ELF-1 (cell line): Measurements from ENCODE around the gene TCN1.
"Not testable (repeated sequence)": the region's sequence is repeated elsewhere in the genome, so short reads cannot be mapped to it uniquely, and the experiment has no call there.

Source experiments
- DNase-seq: peaks from one replicate; pipeline ENCODE4 v3.0.0-alpha.2; 2016; ENCODE audit warnings: low read depth, low spot score

The TCN1 gene, protein sequence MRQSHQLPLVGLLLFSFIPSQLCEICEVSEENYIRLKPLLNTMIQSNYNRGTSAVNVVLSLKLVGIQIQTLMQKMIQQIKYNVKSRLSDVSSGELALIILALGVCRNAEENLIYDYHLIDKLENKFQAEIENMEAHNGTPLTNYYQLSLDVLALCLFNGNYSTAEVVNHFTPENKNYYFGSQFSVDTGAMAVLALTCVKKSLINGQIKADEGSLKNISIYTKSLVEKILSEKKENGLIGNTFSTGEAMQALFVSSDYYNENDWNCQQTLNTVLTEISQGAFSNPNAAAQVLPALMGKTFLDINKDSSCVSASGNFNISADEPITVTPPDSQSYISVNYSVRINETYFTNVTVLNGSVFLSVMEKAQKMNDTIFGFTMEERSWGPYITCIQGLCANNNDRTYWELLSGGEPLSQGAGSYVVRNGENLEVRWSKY

GRCh38 chr11:59866397-59866796 is at the start of gene TCN1:
Gene TCN1 (minus strand): TSS chr11:59866487. CDS start chr11:59866470, 17 bp downstream.
- DNase-seq = no peak

- DNase-seq = not testable (repeated sequence)
Measured at GRCh38 chr11:59903569-59903968, 37.3 kb upstream of the TCN1 start.

GRCh38 chr11:59901306-59901705 is 35.0 kb upstream of the TCN1 start:
- DNase-seq = peak; percentile 28

DNA sequence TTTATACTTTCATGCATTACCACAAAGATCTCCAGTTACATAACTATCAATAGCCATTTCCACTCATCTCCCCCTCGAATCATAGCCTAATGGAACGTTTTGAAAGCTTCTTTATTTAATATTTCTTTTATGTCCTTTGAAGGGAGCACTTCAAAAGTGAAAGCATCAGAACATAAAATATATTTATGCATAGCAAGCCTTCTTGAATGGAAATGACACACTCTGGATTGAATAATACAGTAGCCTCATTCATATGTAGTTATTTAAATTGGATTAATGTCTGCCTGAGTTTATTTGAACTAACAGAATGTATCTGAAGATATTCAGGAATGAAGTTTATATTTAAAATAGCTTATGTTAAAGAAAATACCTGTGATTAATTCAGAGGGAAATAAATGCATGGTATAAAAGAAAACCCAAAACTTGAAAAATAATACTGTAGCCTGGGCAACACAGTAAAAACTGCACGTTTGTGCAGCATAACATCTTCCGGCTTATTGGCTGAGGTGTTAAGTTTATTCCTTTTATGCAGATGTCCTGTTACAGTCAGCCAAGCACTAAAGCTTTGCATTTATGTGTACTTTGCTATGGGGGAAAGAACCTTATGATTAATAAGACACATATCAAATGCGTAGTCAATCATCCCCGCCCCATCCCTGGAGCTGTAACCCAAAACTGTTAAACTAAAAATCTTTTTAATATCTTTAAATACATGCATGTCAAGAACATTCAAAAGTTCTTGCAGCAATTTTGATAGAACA is 34.3 kb upstream of the TCN1 start:
- DNase-seq = no peak

GRCh38 chr11:59899532-59899931 is 33.2 kb upstream of the TCN1 start:
- peak; percentile 17 for DNase-seq

DNA sequence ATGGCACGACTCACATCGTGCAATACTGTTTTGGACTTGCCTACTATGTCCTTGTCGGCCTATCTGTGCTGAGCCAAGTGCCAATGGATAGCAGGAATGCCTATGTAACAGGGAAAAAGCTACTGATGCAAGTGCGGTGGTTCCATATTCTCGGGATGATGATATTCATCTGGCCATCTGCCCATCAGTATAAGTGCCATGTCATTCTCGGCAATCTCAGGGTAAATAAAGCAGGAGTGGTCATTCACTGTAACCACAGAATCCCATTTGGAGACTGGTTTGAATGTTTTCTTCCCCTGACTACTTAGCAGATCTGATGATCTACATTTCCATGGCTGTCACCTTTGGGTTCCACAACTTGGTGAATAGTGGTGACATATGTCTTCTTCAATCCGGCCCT is 32.4 kb upstream of the TCN1 start:
- DNase-seq = no peak

GRCh38 chr11:59898046-59898445 is 31.8 kb upstream of the TCN1 start:
- no peak for DNase-seq

DNA sequence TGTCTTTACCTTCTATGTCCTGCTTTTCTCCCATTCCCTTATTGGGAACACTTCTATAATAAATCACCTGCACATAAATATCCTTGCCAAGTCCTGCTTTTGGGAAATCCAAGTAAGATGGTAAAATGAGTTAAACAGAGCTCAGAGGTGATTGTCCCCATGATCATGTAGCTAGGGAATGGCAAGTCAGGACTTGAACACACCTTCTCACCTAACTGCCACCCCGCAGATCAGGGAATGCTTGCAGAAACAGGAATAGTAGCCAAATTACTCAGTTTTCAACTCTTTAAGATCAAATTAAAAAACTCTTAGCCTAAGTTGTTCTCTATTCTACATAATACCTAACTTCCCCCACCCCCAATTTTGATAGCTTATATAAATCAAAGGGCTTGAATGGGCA is 28.3 kb upstream of the TCN1 start:
- no peak for DNase-seq

GRCh38 chr11:59891781-59892181 is 25.5 kb upstream of the TCN1 start:
- peak; percentile 52 for DNase-seq

DNA sequence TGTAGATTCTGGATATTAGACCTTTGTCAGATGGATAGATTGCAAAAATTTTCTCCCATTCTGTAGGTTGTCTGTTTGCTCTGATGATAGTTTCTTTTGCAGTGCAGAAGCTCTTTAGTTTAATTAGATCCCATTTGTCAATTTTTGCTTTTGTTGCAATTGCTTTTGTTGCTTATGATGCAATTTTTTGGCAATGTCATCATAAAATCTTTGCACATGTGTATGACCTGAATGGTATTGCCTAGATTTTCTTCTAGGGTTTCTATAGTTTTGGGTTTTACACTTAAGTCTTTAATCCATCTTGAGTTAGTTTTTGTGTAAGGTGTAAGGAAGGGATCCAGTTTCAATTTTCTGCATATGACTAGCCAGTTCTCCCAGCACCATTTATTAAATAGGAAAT is 20.9 kb upstream of the TCN1 start:
- not testable (repeated sequence) for DNase-seq

DNA sequence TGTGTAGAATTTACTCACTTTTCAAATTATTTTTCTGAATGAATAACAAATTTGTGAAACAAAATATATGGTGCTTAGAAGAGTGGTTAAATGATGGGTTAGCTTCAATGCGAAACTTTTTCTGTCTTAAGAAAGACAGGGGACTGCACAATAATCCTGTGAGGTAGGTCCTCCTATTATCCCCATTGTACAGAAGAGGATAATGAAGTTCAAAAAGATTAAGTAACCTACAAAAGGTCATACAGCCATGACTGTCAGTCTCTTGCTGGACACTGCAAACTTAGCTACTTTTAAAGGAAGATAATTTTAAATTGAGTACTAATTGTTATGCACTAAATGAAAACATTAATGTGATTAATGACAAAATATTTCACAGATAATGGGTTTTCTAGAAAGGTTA is 17.3 kb upstream of the TCN1 start:
- no peak for DNase-seq

DNA sequence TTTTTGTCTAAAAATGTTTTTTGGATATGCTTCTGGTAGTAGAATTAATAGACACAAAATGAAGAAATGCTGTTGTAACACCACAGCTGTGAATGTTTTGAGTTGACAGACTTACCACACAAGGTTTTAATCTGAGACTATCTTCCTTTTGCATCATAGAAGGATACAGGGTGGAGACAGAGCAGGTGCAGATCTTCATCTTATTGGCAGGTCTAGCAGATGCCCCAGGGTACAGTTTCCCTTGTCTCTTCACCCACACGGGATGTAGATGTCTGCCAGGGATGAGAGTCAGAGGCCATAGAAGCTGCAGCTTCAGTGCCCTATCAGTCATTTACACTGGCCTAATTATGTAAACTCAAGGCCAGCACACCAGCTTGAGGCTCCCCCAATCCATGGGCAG is 13.3 kb upstream of the TCN1 start:
- no peak for DNase-seq

GRCh38 chr11:59878575-59878974 is 12.3 kb upstream of the TCN1 start, which contains the start of gene OOSP3:
Gene OOSP3 (plus strand): TSS chr11:59878782. CDS start chr11:59878809, 27 bp downstream.
- DNase-seq = no peak

GRCh38 chr11:59877784-59878183 is 11.5 kb upstream of the TCN1 start:
- no peak for DNase-seq

DNA sequence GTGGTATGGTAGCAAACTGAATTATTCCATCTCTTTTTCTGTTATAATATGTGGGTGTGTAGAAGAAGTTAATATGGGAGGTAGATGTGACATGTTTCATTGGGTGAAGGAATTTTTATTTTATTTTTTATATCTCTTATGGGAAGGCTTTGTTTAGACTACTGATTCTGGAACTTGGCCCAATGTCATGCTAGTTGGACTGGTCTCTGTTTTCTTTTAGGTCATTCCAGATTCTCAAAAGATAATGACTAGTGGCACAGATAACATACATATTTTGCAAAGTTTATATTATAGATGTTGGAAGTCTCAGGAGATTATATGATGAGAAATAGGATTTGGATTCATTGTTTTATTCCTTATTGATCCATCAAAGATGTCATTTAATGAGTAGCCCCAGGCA is 11.0 kb upstream of the TCN1 start:
- no peak for DNase-seq

DNA sequence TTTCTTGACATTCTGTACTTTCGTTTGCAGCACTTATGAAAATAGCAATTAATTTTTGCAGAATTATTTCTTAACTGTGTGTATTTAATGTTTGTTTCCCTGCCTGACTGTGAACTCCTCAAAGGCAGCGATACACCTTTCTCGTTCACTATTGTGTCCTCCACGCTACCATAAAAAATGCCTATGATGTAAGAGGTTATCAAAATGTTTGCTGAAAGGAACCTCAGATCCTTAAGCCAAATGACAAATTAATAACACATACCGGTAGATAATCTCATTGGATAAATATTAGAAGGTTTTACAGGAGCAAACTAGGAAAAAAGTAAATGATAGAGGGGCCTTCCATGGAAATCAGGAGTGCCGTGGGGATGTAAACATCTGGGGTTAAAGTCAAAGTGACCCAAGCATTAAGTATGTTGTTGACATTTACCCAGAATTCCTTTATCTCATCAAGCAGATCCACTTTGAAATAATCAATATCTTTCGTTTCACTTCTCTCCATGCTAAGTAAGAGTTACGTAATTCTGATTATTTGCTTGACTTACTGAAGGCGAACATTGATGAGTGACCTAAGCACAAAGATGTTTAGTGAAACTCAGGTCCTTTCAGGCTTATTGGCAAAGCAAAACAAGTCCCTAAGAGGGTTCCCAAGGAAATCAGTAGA is 9.7 kb upstream of the TCN1 start:
- no peak for DNase-seq

- DNase-seq = no peak
Measured at GRCh38 chr11:59872076-59872475, 5.8 kb upstream of the TCN1 start.

DNA sequence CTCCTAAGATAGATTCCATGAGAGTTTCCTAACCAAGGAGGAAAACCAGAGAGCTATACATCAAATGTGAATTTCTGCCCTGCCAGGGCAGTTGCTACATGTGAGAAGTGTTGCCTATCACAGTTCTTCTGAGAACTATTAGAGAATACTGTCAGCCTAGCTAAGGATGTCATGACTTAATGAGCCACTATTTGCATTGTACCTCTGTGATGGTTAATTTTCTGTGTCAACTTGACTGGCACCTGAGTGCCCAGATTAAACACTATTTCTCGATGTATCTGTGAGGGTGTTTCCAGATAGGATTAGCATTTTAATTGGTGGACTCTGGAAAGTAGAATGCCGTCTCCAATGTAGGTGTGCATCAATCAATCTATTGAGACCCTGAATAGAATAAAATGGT is 1.7 kb upstream of the TCN1 start:
- DNase-seq = no peak

DNA sequence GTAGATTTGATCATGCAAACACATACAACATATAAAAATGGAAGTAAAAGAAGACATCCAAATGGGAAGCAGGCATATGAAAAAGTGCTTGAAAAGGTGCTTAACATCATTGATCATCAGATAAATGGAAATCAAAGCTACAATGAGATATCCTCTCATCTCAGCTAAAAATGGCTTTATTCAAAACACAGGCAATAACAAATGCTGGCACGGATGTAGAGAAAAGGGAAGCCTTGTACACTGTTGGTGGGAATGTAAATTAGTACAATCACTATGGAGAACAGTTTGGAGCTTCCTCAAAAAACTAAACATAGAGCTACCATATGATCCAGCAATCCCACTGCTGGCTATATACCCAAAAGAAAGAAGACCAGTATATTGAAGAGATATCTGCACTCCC is 549 bp upstream of the TCN1 start:
- no peak for DNase-seq

DNA sequence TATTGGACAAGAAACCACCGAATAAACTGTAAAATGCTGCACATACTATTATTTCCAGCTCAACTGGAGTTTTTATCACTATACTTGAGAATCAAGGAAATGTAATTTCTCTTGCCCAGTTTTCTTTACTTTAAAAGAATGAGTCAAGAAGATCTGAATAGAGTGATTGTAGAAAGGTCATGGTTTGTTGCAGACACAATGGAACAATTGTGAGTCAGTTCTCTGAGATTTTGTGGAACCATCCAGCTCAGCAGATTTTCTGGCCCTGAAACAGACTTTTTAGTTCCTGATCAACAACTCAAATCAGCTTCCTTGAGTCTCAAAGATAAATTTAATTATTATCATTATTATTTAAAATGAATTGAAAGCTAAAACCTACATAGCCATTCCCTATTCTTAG is 1.3 kb downstream of the TCN1 start:
- no peak for DNase-seq

- DNase-seq = no peak
Measured at GRCh38 chr11:59862252-59862651, 4.0 kb downstream of the TCN1 start.

GRCh38 chr11:59859673-59860072 is 6.6 kb downstream of the TCN1 start:
- no peak for DNase-seq
